GM12878 (cell line): ENCODE results near the gene LAMA5. TPM values are rescaled to one million over a fixed set of nuclear protein-coding genes. Genes with fewer than 3 reads are reported as not detected.

ENCODE experiments used
- ATAC-seq: fragments of 200-7000 bp; cut with Tn5 transposase; 3 replicates; pipeline ENCODE4 v1.9.1; 2020; ENCODE audit warnings: mild to moderate bottlenecking, moderate library complexity
- BruUV-seq: library from RNA; stranded (reverse); fragments of 400-500 nt; replicated peaks from 2 replicates; lab custom pipeline; 2021; lab: Mats Ljungman, UMichigan
- CTCF ChIA-PET: fragments of 300-600 bp; sonication (Branson Sonifier 250); formaldehyde crosslinking; extraction: SDS; loops from one replicate; lab custom pipeline; 2021; ENCODE audit warnings: inconsistent platforms; lab: Yijun Ruan, JAX
- POLR2A ChIA-PET: fragments of 350-600 bp; formaldehyde crosslinking; extraction: SDS; loops from one replicate; lab custom pipeline; 2021; ENCODE audit warnings: inconsistent platforms; lab: Charles Lee
- RAD21 ChIA-PET: fragments of 300-600 bp; sonication (Branson Sonifier 250); formaldehyde crosslinking; loops from one replicate; lab custom pipeline; 2023; ENCODE audit warnings: antibody characterized with exemption; ENCODE audit not compliant: unreplicated experiment; lab: Charles Lee
- SMC1A ChIA-PET: fragments of 300-600 bp; sonication (Branson Sonifier 250); formaldehyde crosslinking; loops from one replicate; lab custom pipeline; 2023; ENCODE audit not compliant: unreplicated experiment, uncharacterized antibody; lab: Charles Lee
- DNase-seq: peaks from one replicate; pipeline ENCODE4 v3.0.0-alpha.2; 2011; ENCODE audit warnings: low read depth, low spot score
- FAIRE-seq: peaks from 3 replicates; lab custom pipeline; 2011; peaks lifted over from hg19 to GRCh38; lab: Jason Lieb, UNC
- H2AFZ ChIP-seq: 2 replicates; pipeline ENCODE4 v1.6.0; 2011; ENCODE audit warnings: low read depth, low read length, control low read depth; ENCODE audit not compliant: control insufficient read depth
- H3K27ac ChIP-seq: 2 replicates; pipeline ENCODE4 v1.5.1; 2011; ENCODE audit warnings: control low read depth; ENCODE audit not compliant: control insufficient read depth, insufficient read depth
- H3K27me3 ChIP-seq, 2 experiments: replicated peaks in 1 of 2; 2 replicates each; pipeline versions ENCODE4 v1.6.0 to v1.6.1; 2011; ENCODE audit warnings: low read length in 1 of 2; ENCODE audit not compliant: control insufficient read depth in 2 of 2, insufficient read depth in 2 of 2
- H3K36me3 ChIP-seq, 2 experiments: 2 replicates each; pipeline ENCODE4 v1.5.1; 2011; ENCODE audit warnings: low read length in 1 of 2; ENCODE audit not compliant: control insufficient read depth in 2 of 2, insufficient read depth in 2 of 2
- H3K4me1 ChIP-seq: 2 replicates; pipeline ENCODE4 v1.6.1; 2011; ENCODE audit warnings: mild to moderate bottlenecking, low read length, moderate library complexity, mixed read lengths; ENCODE audit not compliant: control insufficient read depth, insufficient read depth
- H3K4me2 ChIP-seq: 2 replicates; pipeline ENCODE4 v1.6.0; 2011; ENCODE audit warnings: control low read depth; ENCODE audit not compliant: control insufficient read depth, insufficient read depth
- H3K4me3 ChIP-seq: fragments of 200-600 bp; sonication (generic); 2 replicates; pipeline ENCODE4 v1.5.1; 2016
- H3K79me2 ChIP-seq: 2 replicates; pipeline ENCODE4 v1.6.0; 2011; ENCODE audit warnings: low read length; ENCODE audit not compliant: control insufficient read depth, insufficient read depth
- H3K9ac ChIP-seq: 2 replicates; pipeline ENCODE4 v1.8.0; 2011; ENCODE audit warnings: low read length, control low read depth, mixed read lengths; ENCODE audit not compliant: control insufficient read depth, insufficient read depth
- H3K9me3 ChIP-seq: replicated peaks from 3 replicates; pipeline ENCODE4 v1.5.1; 2011; ENCODE audit warnings: mild to moderate bottlenecking, low read length; ENCODE audit not compliant: control insufficient read depth, insufficient read depth
- H4K20me1 ChIP-seq: 2 replicates; pipeline ENCODE4 v1.6.0; 2011; ENCODE audit not compliant: control insufficient read depth, insufficient read depth
- CBX5 ChIP-seq: sonication (generic); IDR thresholded peaks from 2 replicates; pipeline ENCODE4 v1.6.1; 2016; ENCODE audit warnings: low read depth, moderate library complexity, mild to moderate bottlenecking, inconsistent platforms
- CEBPZ ChIP-seq: fragments of 150-350 bp; IDR thresholded peaks from 2 replicates; pipeline ENCODE4 v1.6.1; 2016; ENCODE audit warnings: low read depth, low read length
- CHD2 ChIP-seq: IDR thresholded peaks from 2 replicates; pipeline ENCODE4 v1.6.1; 2011; ENCODE audit warnings: low read depth, low read length, improper control_type of control experiment, borderline replicate concordance
- GATAD2B ChIP-seq: fragments of 450-650 bp; conservative IDR thresholded peaks from 2 replicates; pipeline ENCODE4 v1.6.1; 2017; ENCODE audit warnings: low read depth, mild to moderate bottlenecking, moderate library complexity
- JUNB ChIP-seq: IDR thresholded peaks from 2 replicates; pipeline ENCODE4 v1.6.1; 2016; ENCODE audit warnings: antibody characterized with exemption, mild to moderate bottlenecking
- MEF2B ChIP-seq: fragments of 450-650 bp; IDR thresholded peaks from 2 replicates; pipeline ENCODE4 v1.6.1; 2018; ENCODE audit warnings: mild to moderate bottlenecking, moderate library complexity; ENCODE audit not compliant: partially characterized antibody, poor library complexity, severe bottlenecking
- MYB ChIP-seq: fragments of 150-350 bp; IDR thresholded peaks from 2 replicates; pipeline ENCODE4 v1.6.1; 2014; ENCODE audit warnings: mild to moderate bottlenecking, low read depth, low read length, borderline replicate concordance
- RFX5 ChIP-seq: IDR thresholded peaks from 2 replicates; pipeline ENCODE4 v1.6.1; 2011; ENCODE audit warnings: low read depth, low read length, improper control_type of control experiment
- ZNF274 ChIP-seq: IDR thresholded peaks from one replicate; pipeline ENCODE4 v1.8.0; 2011; ENCODE audit not compliant: insufficient read length, insufficient read depth
- WGBS: methylation state at CpG from one replicate; pipeline ENCODE4 v1.1.6; 2016; ENCODE audit warnings: low lambda C conversion rate; ENCODE audit not compliant: insufficient replicate concordance, insufficient coverage; ENCODE audit errors: missing lambda C conversion rate; 5-methylcytosine and 5-hydroxymethylcytosine counted together
- in situ Hi-C: fragments of 300-500 bp; cut with MboI; formaldehyde crosslinking; loops from 9 replicates; pipeline ENCODE4 v1.14.3; 2018; ENCODE audit warnings: mixed read lengths
- intact Hi-C: fragments of 100-400 bp; cut with micrococcal nuclease; formaldehyde crosslinking; loops from one replicate; pipeline ENCODE4 v1.14.2; 2022; ENCODE audit not compliant: unreplicated experiment
- polyA plus RNA-seq, 11 experiments: library from polyadenylated mRNA; depleted of rRNA in 4 of 11; unstranded in 6 of 11; stranded (reverse) in 5 of 11; fragments of >200 nt; fragmentation: Nextera tagmentation in 4 of 11; fragmentation: Illumina TruSeq in 1 of 11; extraction: Ambion mirVana in 4 of 11; extraction: Trizol in 1 of 11; gene quantifications; 1 replicate in 1 of 11; 2 replicates in 10 of 11; pipeline versions ENCODE4 v1.2.1 to v1.2.3, GENCODE V29; 2011 to 2016; ENCODE audit warnings: inconsistent platforms in 2 of 11, missing spikeins in 2 of 11, low read depth in 1 of 11
- total RNA-seq, 4 experiments: library from RNA; depleted of rRNA in 3 of 4; stranded (reverse); fragments of >200 nt in 3 of 4; fragmentation: Illumina TruSeq in 1 of 4; extraction: Trizol in 1 of 4; gene quantifications; 2 replicates each; pipeline versions ENCODE4 v1.2.1 to v1.2.3, GENCODE V29; 2013 to 2021

Gene LAMA5
- total and polyA plus RNA-seq, 10 of the 15 experiments (the other 5 are each of a cell fraction or from before 2014, with no cell fraction given), result 0.09 to 3.1 (median 1.6) TPM; not detected in 3

- Histone ChIP-seq H2AFZ (no peak overlapping the region), H3K9me3 (no peaks in the 10 kb centered on the region), H4K20me1 (no peaks in the 10 kb centered on the region), H3K79me2 (peaks cover 31% of the 10 kb centered on the region), H3K9ac (no peak overlapping the region), H3K4me2 (no peak overlapping the region), H3K36me3 (peaks cover 9 to 13% of the 10 kb centered on the region in 2 experiments), H3K4me3 (no peak overlapping the region), H3K4me1 (peaks cover 4% of the 10 kb centered on the region; the same call in 1 of the 2 replicates), H3K27me3 (no peaks in the 10 kb centered on the region), H3K27ac (no peak overlapping the region)
- 87% methylated on average over 44 of the region's 44 CpGs for WGBS
- ChIA-PET RAD21 (no interaction called here), CTCF (interaction anchor here (1.1 kb wide), 1 partner anchor 19 kb away, joined by 3 read pairs; no protein-coding TSS in a partner anchor), POLR2A (no interaction called here), SMC1A (interaction anchor here (0.6 kb wide), 1 partner anchor 410 kb away, joined by 3 read pairs; no protein-coding TSS in a partner anchor)
- BruUV-seq, result no TSS peak
- no peak for TF ChIP-seq MEF2B
- TF ChIP-seq MYB, result no peak
- no peak for TF ChIP-seq CHD2
- TF ChIP-seq ZNF274, result no peak
- TF ChIP-seq GATAD2B, result no peak
- no peak for TF ChIP-seq CEBPZ
- TF ChIP-seq JUNB, result no peak
- TF ChIP-seq RFX5, result no peak
- TF ChIP-seq CBX5, result no peak
- no peak for DNase-seq
- no peak for ATAC-seq
- in situ Hi-C loops, result loop anchor here (25.0 kb wide), 1 partner anchor 379 kb away; no protein-coding TSS in a partner anchor
- intact Hi-C loops, result no loop called here
- FAIRE-seq, result no peak
Measured at GRCh38 chr20:62391165-62392076, 24.3 kb upstream of the LAMA5 start.
